ENCODE measurements around the gene WDR33.

The WDR33 gene

DNA sequence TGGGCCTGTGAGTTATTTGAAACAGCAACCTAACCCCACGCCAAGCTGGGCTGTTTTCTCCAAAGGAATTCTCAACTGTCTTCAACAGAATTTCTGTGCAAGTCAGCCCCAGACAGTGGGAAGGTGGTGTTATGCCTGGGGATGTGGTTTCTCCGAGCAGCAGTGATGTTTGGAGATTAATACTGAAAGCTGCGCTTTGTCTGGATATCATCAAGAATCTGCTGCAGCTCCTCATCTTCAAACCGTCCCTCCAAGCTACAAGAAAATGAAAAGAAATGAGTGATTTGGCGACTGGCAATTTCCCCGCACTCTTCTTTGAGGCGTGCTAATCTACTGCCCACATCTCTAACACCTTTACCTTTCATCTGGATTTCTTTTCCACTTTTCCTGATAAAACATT lies 37.0 kb upstream of the WDR33 start:
- ChIA-PET POLR2A (interaction anchor here (0.6 kb wide), 1 partner anchor 40 kb away, joined by 3 read pairs; no protein-coding TSS in a partner anchor), CTCF (no interaction called here)
- DNase-seq (ENCODE audit: extremely low spot score): no peak
- no peak for TF ChIP-seq CTBP1 (IDR thresholded peaks at IDR 0.05; ENCODE audit: borderline replicate concordance)
- no peak for TF ChIP-seq SUZ12 (IDR thresholded peaks at IDR 0.05)
- no peak for TF ChIP-seq TARDBP (IDR thresholded peaks at IDR 0.05)
- no peak for TF ChIP-seq BHLHE40 (IDR thresholded peaks at IDR 0.05; ENCODE audit: borderline replicate concordance)
- no peak for TF ChIP-seq NFRKB (IDR thresholded peaks at IDR 0.05)
- TF ChIP-seq ELF4 (IDR thresholded peaks at IDR 0.05): no peak
- TF ChIP-seq ARNT (IDR thresholded peaks at IDR 0.05): no peak
- TF ChIP-seq FOXM1 (IDR thresholded peaks at IDR 0.05; ENCODE audit: borderline replicate concordance): no peak
- TF ChIP-seq L3MBTL2 (conservative IDR thresholded peaks at IDR 0.05): no peak
- TF ChIP-seq HDGF (IDR thresholded peaks at IDR 0.05; ENCODE audit: borderline replicate concordance): no peak
- TF ChIP-seq FOXK2 (IDR thresholded peaks at IDR 0.05): no peak
- no peak for TF ChIP-seq SP1 (IDR thresholded peaks at IDR 0.05)
- no peak for TF ChIP-seq PKNOX1 (IDR thresholded peaks at IDR 0.05)
- TF ChIP-seq LEF1 (IDR thresholded peaks at IDR 0.05; ENCODE audit: borderline replicate concordance): no peak
- no peak for TF ChIP-seq ZNF384 (IDR thresholded peaks at IDR 0.05)
- TF ChIP-seq FOXA1 (IDR thresholded peaks at IDR 0.05): no peak

DNA sequence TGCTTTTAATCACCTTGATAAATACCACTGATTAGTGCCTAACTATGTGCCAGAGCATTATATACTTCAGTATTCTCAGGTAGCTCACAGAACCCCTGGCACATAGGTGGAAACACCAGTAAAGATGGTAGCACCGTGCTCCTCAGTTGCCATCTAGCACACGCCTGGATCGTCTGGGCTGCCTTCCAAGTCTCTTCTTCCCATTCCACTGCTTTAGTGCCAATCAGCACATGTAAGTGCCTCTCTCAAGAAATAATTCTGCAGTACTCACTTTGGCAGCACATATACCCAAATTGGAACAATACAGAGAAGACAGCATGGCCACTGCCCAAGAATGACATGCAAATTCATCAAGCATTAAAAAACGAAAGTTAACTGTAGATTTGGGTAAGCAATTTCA lies 34.0 kb upstream of the WDR33 start:
- DNase-seq (ENCODE audit: extremely low spot score): no peak
- no peak for TF ChIP-seq FOXM1 (IDR thresholded peaks at IDR 0.05; ENCODE audit: borderline replicate concordance)
- no peak for TF ChIP-seq ARNT (IDR thresholded peaks at IDR 0.05)
- no peak for TF ChIP-seq ZNF384 (IDR thresholded peaks at IDR 0.05)
- no peak for TF ChIP-seq NFRKB (IDR thresholded peaks at IDR 0.05)
- no peak for TF ChIP-seq FOXK2 (IDR thresholded peaks at IDR 0.05)
- TF ChIP-seq HDGF (IDR thresholded peaks at IDR 0.05; ENCODE audit: borderline replicate concordance): no peak
- no peak for TF ChIP-seq LEF1 (IDR thresholded peaks at IDR 0.05; ENCODE audit: borderline replicate concordance)
- no peak for TF ChIP-seq SUZ12 (IDR thresholded peaks at IDR 0.05)
- no peak for TF ChIP-seq FOXA1 (IDR thresholded peaks at IDR 0.05)
- TF ChIP-seq TARDBP (IDR thresholded peaks at IDR 0.05): no peak
- TF ChIP-seq PKNOX1 (IDR thresholded peaks at IDR 0.05): no peak
- ChIA-PET CTCF (interaction anchor here (1.0 kb wide), 1 partner anchor 12 kb away, joined by 3 read pairs; no protein-coding TSS in a partner anchor), POLR2A (interaction anchor here (1.0 to 1.5 kb wide), 2 partner anchors 13 to 20 kb away, joined by 3 to 5 read pairs; partner anchors contain the start of gene POLR2D)

DNA sequence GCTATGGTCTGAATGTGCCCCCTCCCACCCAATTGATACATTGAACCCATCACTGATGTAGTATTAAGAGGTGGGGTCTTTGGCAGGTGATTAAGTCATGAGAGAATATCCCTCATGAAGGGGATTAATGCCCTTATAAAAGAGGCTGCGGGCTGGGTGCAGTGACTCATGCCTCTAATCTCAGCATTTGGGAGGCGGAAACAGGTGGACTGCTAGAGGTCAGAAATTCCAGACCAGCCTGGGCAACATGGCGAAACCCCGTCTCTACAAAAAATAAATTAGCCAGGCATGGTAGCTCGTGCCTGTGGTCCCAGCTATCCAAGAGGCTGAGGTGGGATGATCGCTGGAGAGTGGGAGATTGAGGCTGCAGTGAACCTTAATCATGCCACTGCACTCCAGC lies 32.7 kb upstream of the WDR33 start:
- no peak for DNase-seq (ENCODE audit: extremely low spot score)
- POLR2A ChIA-PET: interaction anchor here (1.5 kb wide), 1 partner anchor 14 kb away, joined by 5 read pairs; the partner anchor contains the start of gene POLR2D
- TF ChIP-seq L3MBTL2 (conservative IDR thresholded peaks at IDR 0.05): no peak
- no peak for TF ChIP-seq SUZ12 (IDR thresholded peaks at IDR 0.05)
- no peak for TF ChIP-seq PKNOX1 (IDR thresholded peaks at IDR 0.05)
- no peak for TF ChIP-seq ELF4 (IDR thresholded peaks at IDR 0.05)
- TF ChIP-seq HDGF (IDR thresholded peaks at IDR 0.05; ENCODE audit: borderline replicate concordance): no peak
- TF ChIP-seq LEF1 (IDR thresholded peaks at IDR 0.05; ENCODE audit: borderline replicate concordance): no peak
- TF ChIP-seq SP1 (IDR thresholded peaks at IDR 0.05): no peak
- TF ChIP-seq FOXK2 (IDR thresholded peaks at IDR 0.05): no peak
- TF ChIP-seq TARDBP (IDR thresholded peaks at IDR 0.05): no peak
- no peak for TF ChIP-seq FOXA1 (IDR thresholded peaks at IDR 0.05)
- TF ChIP-seq CTBP1 (IDR thresholded peaks at IDR 0.05; ENCODE audit: borderline replicate concordance): no peak
- TF ChIP-seq BHLHE40 (IDR thresholded peaks at IDR 0.05; ENCODE audit: borderline replicate concordance): no peak
- no peak for TF ChIP-seq FOXM1 (IDR thresholded peaks at IDR 0.05; ENCODE audit: borderline replicate concordance)
- no peak for TF ChIP-seq ZNF384 (IDR thresholded peaks at IDR 0.05)
- no peak for TF ChIP-seq ARNT (IDR thresholded peaks at IDR 0.05)
- TF ChIP-seq NFRKB (IDR thresholded peaks at IDR 0.05): no peak
- CTCF ChIA-PET: no interaction called here

- DNase-seq (ENCODE audit: extremely low spot score): no peak
- POLR2A ChIA-PET: no interaction called here
- TF ChIP-seq ELF4 (IDR thresholded peaks at IDR 0.05): no peak
- no peak for TF ChIP-seq TARDBP (IDR thresholded peaks at IDR 0.05)
- TF ChIP-seq PKNOX1 (IDR thresholded peaks at IDR 0.05): no peak
- no peak for TF ChIP-seq HDGF (IDR thresholded peaks at IDR 0.05; ENCODE audit: borderline replicate concordance)
- TF ChIP-seq L3MBTL2 (conservative IDR thresholded peaks at IDR 0.05): no peak
- no peak for TF ChIP-seq FOXA1 (IDR thresholded peaks at IDR 0.05)
- no peak for TF ChIP-seq FOXM1 (IDR thresholded peaks at IDR 0.05; ENCODE audit: borderline replicate concordance)
- no peak for TF ChIP-seq ARNT (IDR thresholded peaks at IDR 0.05)
- TF ChIP-seq SUZ12 (IDR thresholded peaks at IDR 0.05): no peak
- TF ChIP-seq LEF1 (IDR thresholded peaks at IDR 0.05; ENCODE audit: borderline replicate concordance): no peak
- TF ChIP-seq CTBP1 (IDR thresholded peaks at IDR 0.05; ENCODE audit: borderline replicate concordance): no peak
- TF ChIP-seq ZNF384 (IDR thresholded peaks at IDR 0.05): no peak
- TF ChIP-seq SP1 (IDR thresholded peaks at IDR 0.05): no peak
- no peak for TF ChIP-seq BHLHE40 (IDR thresholded peaks at IDR 0.05; ENCODE audit: borderline replicate concordance)
- no peak for TF ChIP-seq NFRKB (IDR thresholded peaks at IDR 0.05)
- TF ChIP-seq FOXK2 (IDR thresholded peaks at IDR 0.05): no peak
- CTCF ChIA-PET: no interaction called here
Measured at GRCh38 chr2:127841466-127842178, 30.7 kb upstream of the WDR33 start.

GRCh38 chr2:127840893-127841292 lies 29.9 kb upstream of the WDR33 start:
- TF ChIP-seq FOXK2 (IDR thresholded peaks at IDR 0.05) (no peak), NFRKB (IDR thresholded peaks at IDR 0.05) (no peak), TARDBP (IDR thresholded peaks at IDR 0.05) (no peak), BHLHE40 (IDR thresholded peaks at IDR 0.05; ENCODE audit: borderline replicate concordance) (no peak), LEF1 (IDR thresholded peaks at IDR 0.05; ENCODE audit: borderline replicate concordance) (no peak), HDGF (IDR thresholded peaks at IDR 0.05; ENCODE audit: borderline replicate concordance) (no peak), FOXA1 (IDR thresholded peaks at IDR 0.05) (no peak), SUZ12 (IDR thresholded peaks at IDR 0.05) (no peak), SP1 (IDR thresholded peaks at IDR 0.05) (no peak), ELF4 (IDR thresholded peaks at IDR 0.05) (no peak), ZNF384 (IDR thresholded peaks at IDR 0.05) (no peak), CTBP1 (IDR thresholded peaks at IDR 0.05; ENCODE audit: borderline replicate concordance) (no peak), FOXM1 (IDR thresholded peaks at IDR 0.05; ENCODE audit: borderline replicate concordance) (no peak), ARNT (IDR thresholded peaks at IDR 0.05) (no peak)
- DNase-seq (ENCODE audit: extremely low spot score): no peak
- ChIA-PET POLR2A (no interaction called here), CTCF (interaction anchor here (1.0 kb wide), 1 partner anchor 32 kb away, joined by 9 read pairs; no protein-coding TSS in a partner anchor)
